GM18505 (cell line): Measurements from ENCODE around the gene MTSS2.

Source experiments
- ATAC-seq: cut with Tn5 transposase; IDR thresholded peaks from one replicate; pipeline ENCODE4 v1.9.1; 2021; ENCODE audit not compliant: unreplicated experiment
- POLR2A ChIP-seq: IDR thresholded peaks from 4 replicates; pipeline ENCODE4 v1.6.1; 2011; ENCODE audit warnings: borderline replicate concordance; ENCODE audit not compliant: insufficient read depth, insufficient read length; ENCODE audit errors: extremely low read depth

MTSS2 gene

DNA sequence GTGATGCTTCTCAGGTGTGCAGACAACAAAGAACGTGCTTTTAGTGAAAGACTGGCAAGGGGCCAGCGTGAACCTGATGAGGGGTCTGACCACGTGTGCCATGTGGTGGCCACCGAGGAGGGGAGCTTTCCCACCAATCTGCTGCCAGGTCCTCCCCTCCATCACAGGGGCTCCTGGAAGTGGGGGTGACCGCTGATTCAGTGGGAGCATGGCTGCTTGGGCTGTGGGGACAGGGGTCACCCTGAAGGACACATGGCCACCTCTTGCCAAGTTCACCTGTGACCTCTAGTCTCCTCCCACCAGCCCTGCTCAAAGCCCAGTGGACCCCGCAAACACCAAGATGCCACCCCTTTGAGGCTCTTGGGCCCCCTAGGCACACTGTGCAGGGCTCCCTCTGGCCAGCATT is 37.9 kb upstream of the MTSS2 start:
- TF ChIP-seq POLR2A = no peak
- no peak for ATAC-seq

DNA sequence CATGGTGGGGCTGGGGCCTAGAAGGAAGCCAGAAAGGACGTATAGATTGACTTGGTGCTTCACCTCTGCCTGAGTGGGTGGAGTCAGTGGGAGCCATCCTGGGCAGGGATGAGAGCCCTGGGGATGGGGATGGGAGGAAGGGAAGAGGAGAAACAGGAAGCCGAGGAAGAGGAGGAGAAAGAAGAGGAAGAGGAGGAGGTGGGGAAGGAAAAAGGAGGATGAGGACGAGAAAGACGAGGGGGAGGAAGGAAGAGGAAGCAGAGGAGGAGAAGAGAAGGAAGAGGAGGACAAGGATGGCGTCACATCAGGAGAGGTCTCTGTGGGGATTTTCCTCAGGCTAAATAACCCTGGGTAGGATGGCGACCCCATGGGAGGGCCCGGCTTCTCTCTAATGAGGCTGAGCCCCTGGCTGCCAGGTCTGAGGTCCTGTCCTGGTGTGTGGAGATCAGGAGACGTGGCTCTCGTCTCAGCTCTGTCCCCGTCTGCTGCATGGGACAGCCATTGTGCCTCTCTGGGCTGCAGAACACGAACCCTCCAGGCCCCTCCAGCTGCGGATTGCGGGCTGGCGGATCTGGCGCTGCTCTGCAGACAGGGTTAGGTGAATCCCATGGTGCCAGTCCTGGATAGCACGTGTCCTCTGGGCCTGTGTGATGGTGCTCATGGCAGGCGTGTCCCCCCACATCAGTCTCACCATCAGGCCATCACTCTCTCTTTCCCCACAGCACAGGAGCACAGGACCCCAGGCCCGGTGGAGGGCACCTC is 35.5 kb upstream of the MTSS2 start:
- no peak for ATAC-seq
- TF ChIP-seq POLR2A = no peak

DNA sequence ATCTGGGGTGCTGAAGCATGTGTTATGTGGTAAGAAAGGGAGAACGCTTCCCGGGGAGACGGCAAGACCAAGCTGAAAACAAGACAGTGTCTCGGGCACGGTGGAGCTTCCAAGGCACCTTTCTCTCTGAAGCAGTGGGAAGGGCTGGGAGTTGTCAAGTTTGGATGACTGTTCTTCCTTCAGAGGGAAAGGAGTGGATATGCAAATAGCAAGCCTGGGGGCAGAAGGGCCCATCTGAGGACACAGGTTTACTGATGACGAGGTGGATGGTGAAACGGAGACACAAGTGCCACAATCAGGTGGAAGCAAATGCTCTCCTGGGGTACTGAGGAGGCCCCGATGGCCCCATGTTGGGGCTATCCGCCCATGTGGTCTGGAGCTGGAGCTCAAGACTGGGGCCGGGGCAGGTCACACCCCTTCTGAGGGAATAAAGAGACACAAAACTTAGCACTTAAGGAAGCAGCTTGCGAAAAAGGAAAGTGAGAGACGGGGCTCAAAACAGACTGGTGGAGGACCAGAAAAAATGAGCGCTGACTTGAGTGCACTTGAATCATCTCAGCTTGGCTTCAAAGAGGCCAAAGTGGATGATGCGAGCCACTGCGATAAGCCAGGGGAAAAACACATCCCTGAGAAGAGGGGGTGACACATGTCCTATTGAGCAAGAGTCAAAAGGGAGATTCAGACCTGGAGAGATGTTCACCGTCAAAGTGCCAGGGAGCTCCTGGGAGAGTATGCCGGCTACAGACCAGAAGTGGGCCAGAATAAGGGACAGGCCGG is 34.8 kb upstream of the MTSS2 start:
- no peak for TF ChIP-seq POLR2A
- no peak for ATAC-seq

DNA sequence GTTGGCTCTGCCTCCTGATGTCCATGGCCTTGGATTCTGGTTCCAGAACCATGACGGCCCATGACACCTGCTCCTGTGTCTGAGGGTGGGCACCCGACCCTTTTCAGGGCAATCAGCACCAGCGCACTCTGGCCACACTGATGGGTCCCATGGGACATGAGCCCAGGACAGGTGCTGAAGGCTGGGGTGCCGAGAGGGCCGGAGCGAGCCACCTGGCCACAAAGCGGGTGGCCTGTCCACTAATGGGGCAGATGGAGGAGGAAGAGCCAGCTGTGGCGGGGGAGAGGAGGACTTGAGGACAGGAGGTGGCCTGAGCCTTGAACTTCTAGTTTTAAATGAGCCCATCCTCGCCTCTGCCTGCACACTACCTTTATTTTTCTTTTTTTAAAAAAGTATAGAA is 31.2 kb upstream of the MTSS2 start:
- no peak for TF ChIP-seq POLR2A
- ATAC-seq = no peak

DNA sequence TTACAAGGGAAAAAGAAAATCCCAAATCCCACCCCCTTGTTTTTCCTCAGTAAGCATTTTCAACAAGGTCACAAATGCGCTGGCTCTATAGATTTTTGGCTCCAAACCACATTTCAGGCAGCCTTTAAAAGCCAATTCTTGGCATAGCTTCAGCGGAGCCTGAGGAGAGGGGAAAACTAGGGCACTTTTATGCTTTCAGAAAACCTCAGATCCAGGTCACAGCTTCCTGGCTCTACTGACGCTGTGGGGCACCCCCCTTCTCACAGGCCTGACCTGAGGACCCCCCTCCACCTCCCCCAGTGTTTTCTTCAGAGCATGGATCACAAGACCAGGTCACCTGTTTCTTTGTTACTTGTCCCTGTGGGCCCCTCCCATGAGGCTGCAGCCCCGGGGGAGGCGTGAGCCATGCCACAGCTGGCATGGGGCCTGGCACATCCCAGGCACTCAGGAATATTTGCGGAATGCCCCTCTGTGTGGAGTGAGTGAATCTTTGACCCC is 30.1 kb upstream of the MTSS2 start:
- ATAC-seq = no peak

DNA sequence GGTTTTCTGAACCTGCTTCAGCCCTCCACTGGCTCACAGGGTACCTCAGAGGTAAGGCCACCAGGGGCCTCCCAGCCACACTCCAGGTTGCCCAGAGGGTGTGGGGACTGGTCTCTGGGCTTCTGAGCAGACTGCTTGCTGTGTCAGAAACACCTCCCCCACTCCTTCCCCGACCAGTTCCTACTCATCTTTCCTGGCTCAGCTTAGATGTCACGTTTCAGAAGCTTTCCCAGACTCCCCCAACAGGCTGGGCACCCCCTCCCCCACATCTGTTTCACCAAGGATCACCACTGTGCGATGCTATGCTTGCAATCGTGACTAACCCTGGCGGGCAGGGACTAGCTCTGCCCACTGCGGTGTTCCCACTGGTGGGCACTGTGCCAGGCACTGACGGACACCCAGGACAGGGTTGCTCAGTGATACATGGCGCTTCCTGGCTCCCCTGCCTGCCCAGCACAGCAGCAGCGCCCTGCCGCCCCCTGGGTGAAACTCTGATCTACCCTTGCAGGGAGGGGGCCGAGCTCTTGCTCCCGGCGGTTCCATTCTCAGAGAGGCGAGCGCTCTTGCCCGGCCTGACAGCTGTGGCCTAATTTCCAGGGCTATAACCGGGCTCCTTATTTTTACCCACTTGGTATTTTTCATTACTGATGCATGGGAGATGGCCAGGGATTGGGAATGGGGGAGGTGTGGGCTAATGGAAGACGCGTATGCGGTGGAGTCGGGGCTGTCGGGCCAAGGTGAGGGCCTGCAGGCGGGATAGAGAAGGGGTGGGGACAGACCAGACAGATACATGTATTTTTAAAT is 29.4 kb upstream of the MTSS2 start:
- ATAC-seq = no peak
- TF ChIP-seq POLR2A = no peak

More for the DNA sequence above, 30.1 kb upstream of the MTSS2 start:
- no peak for TF ChIP-seq POLR2A

DNA sequence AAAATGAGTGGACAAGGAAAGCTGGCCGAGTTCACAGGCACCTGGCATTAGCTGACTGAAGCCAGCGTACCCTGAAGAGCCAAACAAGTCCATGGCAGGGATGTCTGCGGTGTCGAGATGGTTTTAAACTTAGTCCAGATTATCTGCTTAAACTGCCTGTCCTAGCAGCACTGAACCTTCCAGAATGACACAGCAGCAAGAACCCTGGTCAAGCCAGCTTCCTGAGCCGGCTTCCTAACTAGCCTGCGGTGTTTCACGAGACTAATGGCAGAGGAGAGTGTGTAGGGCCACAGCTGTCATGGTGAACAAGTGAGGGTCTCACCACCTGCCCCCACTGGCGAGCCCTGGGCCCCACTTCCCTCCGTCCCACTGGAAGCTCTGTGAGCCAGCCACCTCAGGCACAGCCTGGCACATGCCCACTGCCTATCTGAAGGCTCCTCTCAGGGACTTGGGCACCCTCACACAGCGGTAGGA is 28.8 kb upstream of the MTSS2 start:
- no peak for ATAC-seq

DNA sequence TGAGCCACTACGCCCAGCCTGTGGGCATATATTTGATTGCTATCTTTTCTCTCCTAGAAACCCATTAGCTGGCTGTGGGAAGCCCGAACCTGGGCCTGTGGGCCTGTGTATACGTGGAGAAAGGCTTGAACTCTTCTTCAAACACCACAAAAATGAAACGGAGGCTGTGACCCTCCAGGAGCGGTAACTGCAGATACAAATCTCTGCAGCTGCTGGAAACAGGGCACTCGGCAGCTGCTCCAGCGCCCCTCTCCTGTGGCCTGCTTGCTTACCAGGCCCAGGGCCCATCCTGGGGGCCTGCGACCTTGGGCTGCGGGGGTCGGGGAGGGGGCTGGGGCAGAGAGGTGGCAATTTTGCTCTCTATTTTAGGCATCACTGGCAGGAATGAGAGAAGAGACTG is 28.0 kb upstream of the MTSS2 start:
- TF ChIP-seq POLR2A = no peak
- no peak for ATAC-seq

More for the DNA sequence above, 28.8 kb upstream of the MTSS2 start:
- no peak for TF ChIP-seq POLR2A

DNA sequence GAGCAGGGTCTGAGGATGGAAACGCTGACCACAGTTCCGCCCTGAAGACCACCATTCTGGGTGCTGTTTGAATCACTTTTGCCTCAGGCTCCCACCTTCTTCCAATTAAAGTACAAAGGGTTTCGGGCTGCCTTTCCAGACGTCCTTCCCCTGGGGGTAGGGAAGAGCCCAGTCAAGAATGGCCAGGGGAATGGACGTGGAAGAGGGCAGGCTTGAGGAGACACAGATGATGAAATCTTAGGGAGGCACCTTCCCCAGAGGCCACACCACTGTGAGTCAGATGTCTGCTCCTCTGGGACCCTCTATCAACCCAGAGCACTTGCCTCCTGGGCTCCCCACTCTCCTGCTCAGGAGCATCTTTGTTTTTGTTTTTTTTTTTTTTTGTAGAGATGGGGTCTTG is 27.5 kb upstream of the MTSS2 start:
- no peak for ATAC-seq
- no peak for TF ChIP-seq POLR2A

DNA sequence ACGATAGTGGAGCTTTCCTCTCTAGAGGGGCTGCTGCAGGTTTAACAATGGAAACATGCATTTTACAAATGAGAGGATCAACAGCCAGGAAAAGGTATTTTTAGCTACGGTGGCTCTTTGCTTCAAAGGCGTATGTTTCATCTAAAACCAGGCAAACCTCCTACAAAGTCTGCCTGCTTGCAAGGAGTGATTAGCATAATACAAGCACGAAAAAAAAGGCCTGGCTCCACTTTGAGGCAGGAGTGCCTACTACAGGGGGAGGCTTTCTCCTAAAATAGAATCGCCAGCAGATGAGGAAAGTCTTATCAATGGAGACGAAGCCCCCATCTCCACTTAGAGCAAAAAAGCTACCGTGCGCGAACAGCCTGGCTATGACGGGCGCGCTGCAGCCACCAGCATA is 27.1 kb upstream of the MTSS2 start:
- TF ChIP-seq POLR2A = no peak
- ATAC-seq = no peak

DNA sequence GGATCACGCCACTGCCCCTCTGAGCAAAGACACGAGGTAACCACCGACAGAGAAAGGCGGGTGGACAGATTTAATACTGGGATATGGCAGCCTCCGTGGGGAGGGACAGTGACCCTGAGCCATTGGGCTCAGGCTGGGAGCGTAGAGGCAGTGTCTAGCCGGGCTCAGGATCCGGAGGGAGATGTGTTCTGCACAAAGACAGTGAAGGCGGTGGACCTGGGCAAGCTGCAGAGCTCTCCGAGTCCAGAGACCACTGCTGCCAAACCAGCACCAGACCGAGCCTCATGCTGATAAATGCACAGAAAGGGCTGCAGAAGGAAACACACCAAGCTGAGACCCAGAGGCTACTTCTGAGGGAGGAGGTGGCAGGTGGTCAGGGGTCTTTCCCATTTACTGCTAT is 26.5 kb upstream of the MTSS2 start:
- ATAC-seq = no peak
- TF ChIP-seq POLR2A = no peak

DNA sequence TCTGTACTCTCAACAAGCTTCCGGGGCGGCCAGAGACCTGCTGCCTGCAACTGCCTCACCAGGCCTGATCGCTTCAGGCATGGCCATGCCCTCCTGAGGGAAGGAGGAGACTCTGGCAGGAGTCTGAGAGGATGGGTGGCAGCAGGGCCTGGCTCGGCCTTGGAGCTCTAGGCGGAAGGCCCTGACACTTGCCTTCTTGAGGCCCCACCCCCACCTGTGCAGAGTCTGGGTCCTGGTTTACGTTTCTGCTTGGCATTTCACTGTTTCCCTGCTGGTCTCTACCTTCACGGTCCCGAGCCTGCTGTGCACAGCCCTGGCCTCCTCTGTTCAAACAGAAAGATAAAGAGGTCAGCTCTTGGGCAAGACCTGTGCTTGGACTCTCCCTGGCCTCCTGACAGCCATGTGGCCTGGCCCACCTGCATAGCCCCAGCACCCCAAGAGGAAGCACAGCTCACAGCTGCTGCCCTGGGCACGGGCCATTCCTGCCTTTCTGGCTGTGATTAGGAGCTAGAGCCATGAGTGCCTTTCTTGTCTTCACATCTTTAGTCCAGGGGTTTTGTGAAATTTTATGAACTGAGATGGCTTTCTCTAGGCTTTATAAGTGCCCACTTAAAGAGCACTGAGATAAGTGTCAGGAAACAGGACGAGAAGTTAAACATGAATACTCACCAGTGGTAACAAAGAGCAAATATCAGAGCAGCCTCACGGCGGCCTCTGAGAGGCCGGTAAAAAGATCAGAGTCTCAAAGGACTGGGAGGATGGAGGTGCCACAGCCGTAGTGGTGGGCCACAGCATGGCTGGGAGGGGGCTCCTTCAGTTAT is 25.6 kb upstream of the MTSS2 start:
- no peak for TF ChIP-seq POLR2A
- ATAC-seq = no peak

DNA sequence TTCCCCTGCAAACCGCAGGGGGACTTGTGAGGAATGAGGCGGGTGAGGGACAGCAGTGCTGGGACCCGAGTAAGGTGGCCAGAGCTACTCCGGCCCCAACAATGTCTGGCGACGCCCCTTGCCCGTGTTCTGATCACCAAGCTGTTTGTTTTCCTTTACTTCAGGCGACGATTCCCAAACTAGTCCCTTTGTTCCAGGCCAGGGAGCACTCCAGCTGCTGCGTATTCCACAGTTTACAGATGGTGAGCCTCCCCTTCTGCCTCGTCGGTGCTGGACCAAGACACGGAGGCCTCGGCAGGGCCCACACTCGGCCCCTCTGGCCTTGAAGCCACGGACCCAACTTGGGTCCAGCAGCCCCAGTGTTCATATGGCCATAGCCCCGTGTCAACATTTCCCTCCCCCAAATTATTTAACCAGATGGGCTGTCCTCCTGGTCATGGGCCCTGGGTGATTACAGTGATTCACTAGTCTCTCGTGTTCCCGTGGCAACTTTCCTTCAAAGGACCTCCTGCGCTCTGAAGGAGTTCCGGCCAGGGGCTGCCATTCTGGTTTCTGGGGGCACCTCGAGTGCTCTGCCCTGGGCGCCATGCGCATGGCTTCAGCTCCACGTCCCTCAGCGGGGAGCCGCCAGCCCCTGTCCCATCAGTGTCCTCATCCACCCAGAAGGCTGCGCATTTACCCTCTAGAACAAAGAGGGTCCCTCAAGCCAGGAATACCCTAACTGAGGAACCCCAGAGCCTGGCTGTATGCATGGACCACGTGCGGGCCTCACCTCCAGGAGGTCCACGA is 24.8 kb upstream of the MTSS2 start:
- ATAC-seq = no peak

More for the DNA sequence above, 24.8 kb upstream of the MTSS2 start:
- TF ChIP-seq POLR2A = no peak
